GM18868 (cell line): ENCODE data around the gene ADH5.
A peak's percentile ranks its signal among the peaks of the same experiment; 100 is the strongest.
"Not testable (repeated sequence)": the region's sequence is repeated elsewhere in the genome, so short reads cannot be mapped to it uniquely, and the experiment has no call there.

Source experiments
- ATAC-seq: cut with Tn5 transposase; IDR thresholded peaks from one replicate; pipeline ENCODE4 v1.9.1; 2021; ENCODE audit warnings: mild to moderate bottlenecking, moderate library complexity; ENCODE audit not compliant: unreplicated experiment

Gene ADH5

GRCh38 chr4:99088023-99088449 is 552 bp downstream of the ADH5 start:
- ATAC-seq: peak; percentile 27

- no peak for ATAC-seq
Observed at GRCh38 chr4:99084595-99084994, 4.0 kb downstream of the ADH5 start.

GRCh38 chr4:99082192-99082591 is 6.4 kb downstream of the ADH5 start:
- no peak for ATAC-seq

GRCh38 chr4:99080869-99081268 is 7.7 kb downstream of the ADH5 start:
- not testable (repeated sequence) for ATAC-seq

- no peak for ATAC-seq
Observed at GRCh38 chr4:99079625-99080295, 8.8 kb downstream of the ADH5 start.

GRCh38 chr4:99078931-99079624 is 9.5 kb downstream of the ADH5 start:
- no peak for ATAC-seq

- no peak for ATAC-seq
Observed at GRCh38 chr4:99078336-99078735, 10.3 kb downstream of the ADH5 start.

GRCh38 chr4:99077177-99077576 is 11.4 kb downstream of the ADH5 start:
- ATAC-seq: no peak

GRCh38 chr4:99076292-99076976 is 12.2 kb downstream of the ADH5 start:
- ATAC-seq: no peak

GRCh38 chr4:99074816-99075215 is 13.8 kb downstream of the ADH5 start:
- no peak for ATAC-seq

- no peak for ATAC-seq
Observed at GRCh38 chr4:99071159-99071558, 17.4 kb downstream of the ADH5 start.

- no peak for ATAC-seq
Observed at GRCh38 chr4:99067617-99068016, 21.0 kb downstream of the ADH5 start.

GRCh38 chr4:99065521-99065920 is 23.1 kb downstream of the ADH5 start:
- not testable (repeated sequence) for ATAC-seq

GRCh38 chr4:99062120-99062519 is 26.5 kb downstream of the ADH5 start:
- peak; percentile 84 for ATAC-seq

GRCh38 chr4:99061048-99061700 is 27.4 kb downstream of the ADH5 start:
- peak; percentile 38 for ATAC-seq

- no peak for ATAC-seq
Observed at GRCh38 chr4:99059550-99059949, 29.0 kb downstream of the ADH5 start.

GRCh38 chr4:99058228-99058627 is 30.4 kb downstream of the ADH5 start:
- no peak for ATAC-seq

- ATAC-seq: no peak
Observed at GRCh38 chr4:99054428-99054994, 34.1 kb downstream of the ADH5 start.

- ATAC-seq: no peak
Observed at GRCh38 chr4:99052902-99053301, 35.7 kb downstream of the ADH5 start.

- no peak for ATAC-seq
Observed at GRCh38 chr4:99047710-99048109, 40.9 kb downstream of the ADH5 start.

GRCh38 chr4:99043346-99043745 is 45.2 kb downstream of the ADH5 start:
- no peak for ATAC-seq
